Fibroblast of pulmonary artery (primary cell): ENCODE data around the gene SLCO3A1.

ENCODE experiments used
- DNase-seq: peaks from one replicate; pipeline ENCODE4 v3.0.0-alpha.2; 2010; ENCODE audit warnings: low read depth
- H3K4me3 ChIP-seq: replicated peaks from 2 replicates; pipeline ENCODE4 v1.5.1; 2011; ENCODE audit warnings: low read depth, mild to moderate bottlenecking, control low read depth, low read length, moderate library complexity
- TF ChIP-seq, protein P1 (sequence below): IDR thresholded peaks from 2 replicates; pipeline ENCODE4 v1.5.1; 2011; ENCODE audit warnings: mild to moderate bottlenecking, control low read depth, low read length, inconsistent platforms; ENCODE audit errors: missing control alignments

SLCO3A1 gene

DNA sequence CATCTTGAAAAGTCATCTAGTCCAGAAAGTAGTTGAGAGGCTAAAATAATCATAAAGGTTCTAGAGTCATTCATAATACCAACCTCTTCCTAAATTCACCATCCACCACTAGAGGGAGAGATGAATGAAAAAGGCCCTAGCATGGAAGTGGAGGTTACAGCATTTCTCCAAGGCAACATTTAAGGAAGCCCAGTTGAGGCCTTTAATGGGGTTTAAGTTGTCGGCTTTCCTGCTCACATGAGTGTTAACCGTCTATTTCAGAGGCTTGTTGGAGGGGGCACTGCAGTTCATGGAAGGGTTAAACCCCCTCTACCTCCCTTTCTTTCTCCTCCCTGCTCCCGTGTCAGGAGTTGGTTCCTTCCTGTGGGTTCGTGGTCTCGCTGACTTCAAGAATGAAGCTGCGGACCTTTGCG is 3.8 kb upstream of the SLCO3A1 start:
- peak; percentile 79 for DNase-seq
- no peak overlapping the region for H3K4me3 ChIP-seq
- TF ChIP-seq, protein P1, sequence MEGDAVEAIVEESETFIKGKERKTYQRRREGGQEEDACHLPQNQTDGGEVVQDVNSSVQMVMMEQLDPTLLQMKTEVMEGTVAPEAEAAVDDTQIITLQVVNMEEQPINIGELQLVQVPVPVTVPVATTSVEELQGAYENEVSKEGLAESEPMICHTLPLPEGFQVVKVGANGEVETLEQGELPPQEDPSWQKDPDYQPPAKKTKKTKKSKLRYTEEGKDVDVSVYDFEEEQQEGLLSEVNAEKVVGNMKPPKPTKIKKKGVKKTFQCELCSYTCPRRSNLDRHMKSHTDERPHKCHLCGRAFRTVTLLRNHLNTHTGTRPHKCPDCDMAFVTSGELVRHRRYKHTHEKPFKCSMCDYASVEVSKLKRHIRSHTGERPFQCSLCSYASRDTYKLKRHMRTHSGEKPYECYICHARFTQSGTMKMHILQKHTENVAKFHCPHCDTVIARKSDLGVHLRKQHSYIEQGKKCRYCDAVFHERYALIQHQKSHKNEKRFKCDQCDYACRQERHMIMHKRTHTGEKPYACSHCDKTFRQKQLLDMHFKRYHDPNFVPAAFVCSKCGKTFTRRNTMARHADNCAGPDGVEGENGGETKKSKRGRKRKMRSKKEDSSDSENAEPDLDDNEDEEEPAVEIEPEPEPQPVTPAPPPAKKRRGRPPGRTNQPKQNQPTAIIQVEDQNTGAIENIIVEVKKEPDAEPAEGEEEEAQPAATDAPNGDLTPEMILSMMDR: peak; percentile 86

DNA sequence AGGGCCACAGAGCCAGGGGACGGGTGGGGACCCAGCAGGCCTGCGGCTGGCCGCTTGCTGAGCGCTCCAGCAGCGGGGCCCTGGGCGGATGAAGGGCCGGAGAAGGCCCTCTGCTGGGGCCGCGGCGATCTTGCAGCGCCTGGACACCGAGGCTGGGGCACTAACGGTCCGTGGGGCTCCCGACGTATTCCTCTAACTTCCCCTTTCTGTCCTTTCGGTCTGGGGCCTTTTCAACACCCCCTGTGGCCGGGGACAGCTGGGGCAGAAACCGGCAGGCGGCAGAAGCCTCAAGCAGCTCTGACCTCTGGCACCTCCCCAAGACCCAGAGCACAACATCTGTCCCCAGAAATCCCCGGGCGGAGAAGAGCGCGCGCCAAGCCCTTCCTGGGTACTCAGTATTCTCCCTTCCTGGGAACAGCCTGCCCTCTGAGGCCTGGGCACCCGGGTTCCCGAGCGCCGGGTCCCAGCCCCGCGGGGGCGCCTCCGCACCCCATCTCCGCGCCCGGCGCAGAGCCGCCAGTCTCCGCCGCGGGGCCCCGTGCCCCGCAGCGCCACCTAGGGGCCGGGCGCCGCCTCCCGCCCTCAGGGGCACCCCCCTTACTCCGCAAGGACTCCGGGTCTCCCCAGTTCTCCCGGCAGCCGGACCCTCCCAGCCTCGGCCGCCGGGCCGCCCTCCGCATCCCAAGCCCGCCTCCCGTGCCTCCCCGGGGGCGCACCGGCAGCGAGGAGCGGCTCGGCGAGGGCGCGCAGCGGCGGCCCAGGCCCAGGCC is 582 bp upstream of the SLCO3A1 start:
- TF ChIP-seq, protein P1: peak; percentile 60
- H3K4me3 ChIP-seq: peak overlapping the region; percentile 75
- peak; percentile 71 for DNase-seq

DNA sequence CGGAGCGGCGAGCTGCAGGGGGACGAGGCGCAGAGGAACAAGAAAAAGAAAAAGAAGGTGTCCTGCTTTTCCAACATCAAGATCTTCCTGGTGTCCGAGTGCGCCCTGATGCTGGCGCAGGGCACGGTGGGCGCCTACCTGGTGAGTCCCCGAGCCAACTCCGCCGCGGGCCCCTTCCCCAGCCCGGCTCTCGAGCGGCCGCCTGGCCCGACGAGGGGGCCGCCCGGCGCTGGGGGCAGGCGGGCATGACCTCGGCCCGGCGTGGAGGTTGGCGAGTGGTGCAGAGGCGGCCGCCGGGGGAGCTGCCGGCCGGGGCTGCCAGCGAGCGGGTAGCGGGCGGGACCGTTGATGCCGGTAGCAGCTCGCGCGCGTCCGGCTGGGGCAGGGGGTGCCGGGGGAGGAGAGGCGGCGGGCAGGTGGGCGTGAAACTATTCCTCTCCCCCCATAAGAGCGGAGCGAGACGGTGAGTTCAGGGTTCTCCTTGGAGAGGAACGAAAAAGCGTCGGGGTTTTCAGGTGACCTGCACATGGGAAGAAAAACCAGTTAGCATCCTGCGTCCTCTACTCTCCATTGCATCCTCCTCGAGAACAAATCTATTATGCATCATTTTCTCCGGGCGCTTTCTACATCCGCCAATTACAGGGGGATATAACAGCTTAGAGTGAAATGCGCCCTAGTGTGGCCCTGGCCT is 585 bp downstream of the SLCO3A1 start:
- TF ChIP-seq, protein P1: no peak
- peak; percentile 11 for DNase-seq
- peak overlapping the region; percentile 75 for H3K4me3 ChIP-seq

DNA sequence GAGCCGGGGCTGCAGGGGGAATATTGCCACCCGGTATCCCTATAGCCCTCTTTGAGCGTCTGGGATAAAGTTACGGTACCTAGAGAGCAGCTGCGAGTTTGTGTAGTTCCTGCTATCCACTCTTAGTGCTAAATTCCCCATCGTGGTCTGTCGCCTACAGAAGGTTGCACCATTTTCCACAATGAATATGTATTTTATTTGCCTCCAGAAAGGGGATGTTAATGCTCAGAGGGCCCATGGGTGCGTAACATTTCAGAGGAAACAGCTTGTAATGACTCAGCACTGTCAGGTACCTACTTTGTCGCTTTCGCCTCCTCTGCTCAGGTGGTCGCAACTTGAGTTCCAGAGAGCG is 1.1 kb downstream of the SLCO3A1 start:
- TF ChIP-seq, protein P1: no peak
- DNase-seq: no peak
- peak overlapping the region; percentile 75 for H3K4me3 ChIP-seq

DNA sequence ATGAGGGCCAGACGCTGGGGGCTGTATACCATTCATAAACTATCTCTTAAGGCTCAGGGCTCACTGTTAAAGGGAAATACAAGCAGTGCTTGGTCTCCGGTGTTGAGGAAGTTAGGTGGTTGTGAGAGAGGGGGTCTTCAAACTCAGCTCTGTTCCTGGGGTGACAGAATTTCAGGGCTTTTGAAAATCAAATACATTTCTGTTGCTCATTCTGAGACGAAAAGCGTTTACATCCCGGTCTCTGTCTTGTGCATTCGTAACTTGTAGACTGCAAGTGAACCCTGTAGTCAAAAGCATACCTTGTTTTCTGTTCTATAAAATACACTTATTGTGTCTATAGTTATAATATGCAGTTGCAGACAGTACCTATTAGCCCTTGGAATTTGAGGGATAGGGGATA is 1.7 kb downstream of the SLCO3A1 start:
- DNase-seq: no peak
- TF ChIP-seq, protein P1: no peak
- no peak overlapping the region for H3K4me3 ChIP-seq

DNA sequence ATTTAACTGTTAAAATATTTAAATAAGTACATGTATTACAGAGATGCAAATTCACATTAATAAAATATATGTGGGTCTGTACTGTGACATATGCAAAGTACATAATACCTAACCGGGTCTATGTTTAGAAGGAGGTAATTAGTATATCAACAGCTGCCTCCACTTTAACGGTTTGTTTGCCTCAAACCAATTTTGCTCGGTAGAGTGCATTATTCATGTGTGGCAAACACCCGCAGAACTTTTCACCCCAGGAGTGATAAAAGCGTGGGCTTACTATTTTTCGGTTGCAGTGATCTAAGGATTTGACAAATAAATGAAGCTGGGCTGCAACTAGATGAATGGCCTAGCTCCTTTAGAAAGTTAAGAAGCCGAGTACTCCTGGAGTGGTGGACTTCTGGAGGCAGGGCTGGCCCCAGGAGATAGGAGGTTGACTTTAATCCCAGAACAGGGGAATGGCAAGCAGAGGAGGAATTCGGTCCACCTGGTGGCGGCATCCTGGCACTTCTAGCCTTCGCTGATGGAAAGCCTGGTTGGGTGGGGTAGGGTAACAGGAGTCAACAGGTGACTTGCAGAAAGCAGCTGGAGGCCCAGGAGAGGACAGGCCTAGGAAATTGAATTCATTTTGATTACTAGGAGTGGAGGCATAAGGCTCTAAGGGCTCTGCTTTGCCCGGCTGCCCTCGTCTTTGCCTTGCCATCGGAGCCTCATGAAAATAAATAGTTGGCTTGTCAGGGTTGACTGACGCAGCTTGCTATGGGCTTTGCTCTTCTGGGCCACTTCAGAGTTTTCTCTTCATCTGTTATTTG is 2.4 kb downstream of the SLCO3A1 start:
- H3K4me3 ChIP-seq: no peak overlapping the region
- TF ChIP-seq, protein P1: no peak
- no peak for DNase-seq
